Glomerular visceral epithelial cell (primary cell): ENCODE results near the gene GRN.
A peak's percentile ranks its signal among the peaks of the same experiment; 100 is the strongest.
"Not testable (repeated sequence)": the region's sequence is repeated elsewhere in the genome, so short reads cannot be mapped to it uniquely, and the experiment has no call there.

Experiments used
- DNase-seq: peaks from one replicate; pipeline ENCODE4 v3.0.0-alpha.2; 2016; ENCODE audit errors: extremely low spot score

Gene GRN

DNA sequence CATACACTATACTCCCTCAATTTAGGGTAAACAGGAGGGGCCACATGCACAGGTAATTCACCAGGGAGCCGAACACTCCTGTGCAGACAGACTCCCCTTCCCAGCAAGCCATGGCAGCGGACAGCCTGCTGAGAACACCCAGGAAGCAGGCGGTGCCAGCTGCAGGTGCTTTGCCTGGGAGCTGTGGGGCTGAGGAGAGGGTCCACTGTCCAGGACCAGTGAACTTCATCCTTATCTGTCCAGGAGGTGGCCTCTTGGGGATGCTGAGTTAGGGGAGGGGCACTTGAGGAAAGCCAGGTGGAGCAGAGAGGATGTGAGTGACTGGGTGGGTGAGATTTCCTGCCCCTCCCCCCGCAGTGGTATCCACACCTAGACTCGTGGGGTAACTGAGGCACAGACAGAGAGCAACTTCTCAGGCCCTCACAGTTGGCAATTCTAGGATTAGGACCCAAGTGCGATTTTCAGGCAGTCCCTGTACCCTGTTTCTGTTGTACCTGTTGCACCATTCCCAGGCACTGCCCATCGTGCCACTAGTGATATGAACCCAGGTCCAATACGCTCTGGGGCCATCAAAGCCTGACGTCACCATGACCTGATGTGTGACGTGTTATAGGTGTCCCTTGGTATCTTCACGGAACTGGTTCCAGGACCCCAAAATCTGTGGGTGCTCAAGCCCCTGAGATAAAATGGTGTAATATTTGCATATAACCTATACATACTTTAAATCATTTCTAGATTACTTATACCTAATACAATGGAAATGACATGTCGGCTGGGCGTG, 1.2 kb downstream of the GRN start:
- no peak for DNase-seq

DNA sequence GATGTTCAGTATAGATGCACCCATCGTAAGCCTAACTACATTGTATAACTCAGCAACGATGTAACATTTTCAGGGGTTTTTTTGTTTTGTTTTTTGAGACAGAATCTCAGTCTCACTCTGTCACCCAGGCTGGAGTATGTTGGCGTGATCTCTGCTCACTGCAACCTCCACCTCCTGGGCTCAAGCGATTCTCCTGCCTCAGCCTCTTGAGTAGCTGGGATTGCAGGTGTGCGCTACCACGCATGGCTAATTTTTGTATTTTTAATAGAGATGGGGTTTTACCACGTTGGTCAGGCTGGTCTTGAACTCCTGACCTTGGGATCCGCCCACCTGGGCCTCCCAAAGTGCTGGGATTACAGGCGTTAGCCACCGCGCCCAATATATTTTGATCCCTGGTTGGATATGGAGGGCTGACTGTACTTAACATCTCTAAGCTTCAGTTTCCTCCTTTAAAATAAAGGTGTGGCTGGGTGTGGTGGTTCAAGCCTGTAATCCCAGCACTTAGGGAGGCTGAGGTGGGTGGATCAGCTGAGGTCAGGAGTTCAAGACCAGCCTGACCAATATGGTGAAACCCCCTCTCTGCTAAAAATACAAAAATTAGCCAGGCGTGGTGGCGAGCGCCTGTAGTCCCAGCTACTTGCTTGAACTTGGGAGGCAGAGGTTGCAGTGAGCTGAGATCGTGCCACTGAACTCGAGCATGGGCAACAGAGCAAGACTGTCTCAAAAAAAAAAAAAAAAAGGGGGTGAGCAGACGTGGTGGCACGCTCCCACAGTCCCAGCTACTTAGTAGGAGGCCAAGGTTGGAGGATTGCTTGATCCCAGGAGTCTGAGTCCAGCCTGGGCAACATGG, 2.3 kb downstream of the GRN start:
- DNase-seq: not testable (repeated sequence)

DNA sequence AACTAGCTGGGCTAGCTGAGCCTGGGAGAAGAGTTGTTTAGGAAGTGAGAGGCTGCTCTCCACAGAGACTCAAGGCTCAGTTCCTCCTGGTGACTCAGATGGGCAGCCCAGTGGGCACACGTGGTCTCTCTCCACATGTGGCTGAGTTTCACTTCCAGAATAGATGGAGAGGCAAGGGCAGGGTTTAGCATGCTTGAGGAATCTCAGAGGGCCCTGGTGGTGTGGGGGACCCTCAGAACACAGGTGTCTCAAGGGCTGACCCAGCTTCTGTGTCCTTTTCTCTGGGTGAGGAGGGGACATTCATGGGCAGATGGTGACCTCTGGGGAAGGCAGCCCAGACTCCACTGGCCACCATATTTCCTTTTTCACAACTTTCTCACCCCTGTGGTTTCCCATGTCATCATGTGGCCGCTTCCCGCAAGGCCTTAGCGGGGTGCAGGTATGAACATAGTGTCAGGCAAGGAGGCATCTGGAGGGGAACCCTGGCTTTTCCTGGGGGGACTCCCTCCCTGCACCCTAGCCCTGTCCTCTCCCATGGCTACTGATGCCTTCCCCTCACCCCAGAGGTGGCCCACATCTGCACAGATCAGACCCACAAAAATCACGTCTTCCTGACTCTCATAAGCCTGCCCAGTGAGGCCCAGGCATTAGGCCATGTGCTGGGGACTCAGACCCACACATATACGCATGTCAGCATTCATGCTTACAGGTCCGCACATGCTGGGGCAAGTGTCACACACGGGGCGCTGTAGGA, 3.3 kb downstream of the GRN start:
- DNase-seq: peak; percentile 61

DNA sequence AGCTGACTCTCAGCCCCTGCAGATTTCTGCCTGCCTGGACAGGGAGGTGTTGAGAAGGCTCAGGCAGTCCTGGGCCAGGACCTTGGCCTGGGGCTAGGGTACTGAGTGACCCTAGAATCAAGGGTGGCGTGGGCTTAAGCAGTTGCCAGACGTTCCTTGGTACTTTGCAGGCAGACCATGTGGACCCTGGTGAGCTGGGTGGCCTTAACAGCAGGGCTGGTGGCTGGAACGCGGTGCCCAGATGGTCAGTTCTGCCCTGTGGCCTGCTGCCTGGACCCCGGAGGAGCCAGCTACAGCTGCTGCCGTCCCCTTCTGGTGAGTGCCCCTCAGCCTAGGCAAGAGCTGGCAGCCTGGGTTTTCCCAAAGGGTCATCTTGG, 3.9 kb downstream of the GRN start:
- no peak for DNase-seq

DNA sequence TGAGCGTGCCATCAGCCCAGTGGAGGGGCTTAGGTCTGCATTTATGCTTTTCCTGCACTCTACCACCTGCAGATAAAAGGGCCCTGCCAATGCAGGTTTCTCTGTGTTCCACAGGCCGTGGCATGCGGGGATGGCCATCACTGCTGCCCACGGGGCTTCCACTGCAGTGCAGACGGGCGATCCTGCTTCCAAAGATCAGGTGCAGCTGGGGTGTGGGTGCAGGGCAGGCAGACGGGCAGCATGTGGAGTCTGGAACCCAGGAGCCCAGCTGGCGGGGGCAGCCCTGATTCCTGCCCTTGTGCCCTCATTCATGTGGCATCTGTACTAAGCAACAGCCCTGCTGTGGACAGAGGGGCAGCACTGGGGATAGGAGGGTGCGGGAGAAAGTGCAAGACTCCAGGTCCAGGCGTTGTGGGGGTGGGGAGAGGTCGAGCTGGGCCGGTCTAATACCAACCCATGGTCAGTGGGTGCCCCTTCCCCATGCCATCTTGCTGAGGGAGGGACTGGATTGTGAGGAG, 4.5 kb downstream of the GRN start:
- DNase-seq: no peak

DNA sequence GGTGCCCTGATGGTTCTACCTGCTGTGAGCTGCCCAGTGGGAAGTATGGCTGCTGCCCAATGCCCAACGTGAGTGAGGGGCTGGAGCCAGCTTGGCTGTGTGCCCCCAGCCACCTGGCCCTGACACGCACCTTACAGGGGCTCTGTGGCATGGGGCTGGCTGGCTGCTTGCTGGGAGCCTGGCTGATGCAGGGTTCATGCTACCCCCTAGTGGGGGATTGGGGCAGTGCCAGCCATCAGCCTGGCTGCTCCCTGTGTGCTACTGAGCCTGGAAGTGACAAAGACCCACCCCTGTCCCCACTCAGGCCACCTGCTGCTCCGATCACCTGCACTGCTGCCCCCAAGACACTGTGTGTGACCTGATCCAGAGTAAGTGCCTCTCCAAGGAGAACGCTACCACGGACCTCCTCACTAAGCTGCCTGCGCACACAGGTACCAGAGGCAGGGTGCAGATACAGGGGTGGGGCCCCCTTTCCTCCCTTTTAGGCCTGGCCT, 5.7 kb downstream of the GRN start:
- peak; percentile 64 for DNase-seq

DNA sequence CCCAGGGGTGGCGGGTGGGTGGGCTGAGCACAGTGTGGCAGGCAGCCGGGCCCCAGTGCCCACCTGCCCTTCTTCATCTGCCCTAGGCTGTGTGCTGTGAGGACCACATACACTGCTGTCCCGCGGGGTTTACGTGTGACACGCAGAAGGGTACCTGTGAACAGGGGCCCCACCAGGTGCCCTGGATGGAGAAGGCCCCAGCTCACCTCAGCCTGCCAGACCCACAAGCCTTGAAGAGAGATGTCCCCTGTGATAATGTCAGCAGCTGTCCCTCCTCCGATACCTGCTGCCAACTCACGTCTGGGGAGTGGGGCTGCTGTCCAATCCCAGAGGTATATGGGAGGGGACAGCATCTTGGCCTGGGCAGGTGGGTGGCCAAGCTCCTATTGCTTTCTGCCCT, 6.4 kb downstream of the GRN start:
- DNase-seq: no peak

DNA sequence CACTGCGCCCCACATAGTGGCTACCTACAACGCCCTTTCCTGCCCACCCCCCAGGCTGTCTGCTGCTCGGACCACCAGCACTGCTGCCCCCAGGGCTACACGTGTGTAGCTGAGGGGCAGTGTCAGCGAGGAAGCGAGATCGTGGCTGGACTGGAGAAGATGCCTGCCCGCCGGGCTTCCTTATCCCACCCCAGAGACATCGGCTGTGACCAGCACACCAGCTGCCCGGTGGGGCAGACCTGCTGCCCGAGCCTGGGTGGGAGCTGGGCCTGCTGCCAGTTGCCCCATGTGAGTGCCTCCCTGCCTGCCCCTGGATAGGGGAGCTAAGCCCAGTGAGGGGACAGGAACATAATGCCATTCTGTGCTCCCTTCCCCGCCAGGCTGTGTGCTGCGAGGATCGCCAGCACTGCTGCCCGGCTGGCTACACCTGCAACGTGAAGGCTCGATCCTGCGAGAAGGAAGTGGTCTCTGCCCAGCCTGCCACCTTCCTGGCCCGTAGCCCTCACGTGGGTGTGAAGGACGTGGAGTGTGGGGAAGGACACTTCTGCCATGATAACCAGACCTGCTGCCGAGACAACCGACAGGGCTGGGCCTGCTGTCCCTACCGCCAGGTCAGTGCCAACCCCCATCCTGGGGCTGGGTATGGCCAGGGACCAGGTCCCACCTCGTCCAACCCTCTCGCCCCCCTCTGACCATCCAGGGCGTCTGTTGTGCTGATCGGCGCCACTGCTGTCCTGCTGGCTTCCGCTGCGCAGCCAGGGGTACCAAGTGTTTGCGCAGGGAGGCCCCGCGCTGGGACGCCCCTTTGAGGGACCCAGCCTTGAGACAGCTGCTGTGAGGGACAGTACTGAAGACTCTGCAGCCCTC, 7.1 kb downstream of the GRN start:
- no peak for DNase-seq

DNA sequence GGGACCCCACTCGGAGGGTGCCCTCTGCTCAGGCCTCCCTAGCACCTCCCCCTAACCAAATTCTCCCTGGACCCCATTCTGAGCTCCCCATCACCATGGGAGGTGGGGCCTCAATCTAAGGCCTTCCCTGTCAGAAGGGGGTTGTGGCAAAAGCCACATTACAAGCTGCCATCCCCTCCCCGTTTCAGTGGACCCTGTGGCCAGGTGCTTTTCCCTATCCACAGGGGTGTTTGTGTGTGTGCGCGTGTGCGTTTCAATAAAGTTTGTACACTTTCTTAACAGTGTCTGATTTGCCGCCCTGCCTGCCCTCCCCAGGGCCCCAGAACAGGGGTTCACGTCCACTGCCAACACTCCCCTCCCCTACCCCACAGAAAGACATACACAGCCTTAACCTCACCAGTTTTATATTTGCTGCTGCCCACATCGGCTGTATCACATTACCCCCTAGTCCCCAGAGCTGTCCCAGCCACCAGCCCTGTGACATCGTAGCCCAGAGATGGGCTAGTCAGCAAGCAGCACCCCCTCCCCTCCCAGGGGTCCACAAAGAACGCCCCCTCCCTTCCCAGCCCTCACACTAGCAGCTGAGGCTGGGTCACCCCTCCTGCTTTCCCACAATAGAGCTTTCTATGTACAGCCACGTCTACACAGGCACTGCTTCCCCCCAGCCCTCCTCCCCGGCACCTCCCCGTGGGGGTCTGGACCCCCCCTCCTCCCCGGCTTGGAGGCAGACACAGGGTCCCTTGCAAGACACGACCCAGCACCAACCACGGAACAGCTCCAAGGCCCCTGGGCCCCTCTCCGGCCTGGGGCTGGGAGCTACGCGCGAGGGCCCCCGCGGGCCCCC, 7.9 kb downstream of the GRN start:
- DNase-seq: no peak

DNA sequence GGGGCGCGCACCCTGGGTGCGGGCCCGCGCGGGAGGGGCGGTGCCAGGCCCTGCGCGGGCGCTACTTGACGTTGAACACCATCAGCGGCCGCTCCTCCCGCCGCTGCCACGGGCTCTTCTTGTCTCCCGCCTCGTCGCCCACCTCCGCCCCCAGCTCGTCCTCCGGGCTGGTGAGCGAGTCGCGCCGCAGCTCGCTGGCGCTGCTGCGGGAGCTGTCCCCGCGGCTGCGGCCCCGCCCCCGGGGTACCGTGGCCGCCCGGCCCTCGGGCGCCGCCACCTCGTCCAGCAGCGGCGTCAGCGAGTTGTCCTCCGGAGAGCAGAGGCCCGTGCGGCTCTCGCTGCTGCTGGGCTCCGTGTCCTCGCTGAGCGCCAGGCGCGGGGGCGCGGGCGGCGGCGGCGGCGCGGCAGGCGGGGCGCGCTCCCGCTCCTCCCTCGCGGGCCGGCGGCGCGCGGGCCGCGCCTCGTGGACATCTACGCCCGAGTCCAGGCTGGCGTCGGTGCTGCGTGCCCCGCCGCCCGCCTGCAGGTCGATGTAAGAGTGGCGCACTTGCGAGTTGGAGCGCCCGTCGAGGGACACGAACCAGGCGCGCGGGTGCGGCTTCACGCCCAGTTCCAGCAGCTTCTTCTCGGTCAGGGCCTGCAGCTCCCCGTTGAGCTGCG, 8.7 kb downstream of the GRN start:
- DNase-seq: no peak

DNA sequence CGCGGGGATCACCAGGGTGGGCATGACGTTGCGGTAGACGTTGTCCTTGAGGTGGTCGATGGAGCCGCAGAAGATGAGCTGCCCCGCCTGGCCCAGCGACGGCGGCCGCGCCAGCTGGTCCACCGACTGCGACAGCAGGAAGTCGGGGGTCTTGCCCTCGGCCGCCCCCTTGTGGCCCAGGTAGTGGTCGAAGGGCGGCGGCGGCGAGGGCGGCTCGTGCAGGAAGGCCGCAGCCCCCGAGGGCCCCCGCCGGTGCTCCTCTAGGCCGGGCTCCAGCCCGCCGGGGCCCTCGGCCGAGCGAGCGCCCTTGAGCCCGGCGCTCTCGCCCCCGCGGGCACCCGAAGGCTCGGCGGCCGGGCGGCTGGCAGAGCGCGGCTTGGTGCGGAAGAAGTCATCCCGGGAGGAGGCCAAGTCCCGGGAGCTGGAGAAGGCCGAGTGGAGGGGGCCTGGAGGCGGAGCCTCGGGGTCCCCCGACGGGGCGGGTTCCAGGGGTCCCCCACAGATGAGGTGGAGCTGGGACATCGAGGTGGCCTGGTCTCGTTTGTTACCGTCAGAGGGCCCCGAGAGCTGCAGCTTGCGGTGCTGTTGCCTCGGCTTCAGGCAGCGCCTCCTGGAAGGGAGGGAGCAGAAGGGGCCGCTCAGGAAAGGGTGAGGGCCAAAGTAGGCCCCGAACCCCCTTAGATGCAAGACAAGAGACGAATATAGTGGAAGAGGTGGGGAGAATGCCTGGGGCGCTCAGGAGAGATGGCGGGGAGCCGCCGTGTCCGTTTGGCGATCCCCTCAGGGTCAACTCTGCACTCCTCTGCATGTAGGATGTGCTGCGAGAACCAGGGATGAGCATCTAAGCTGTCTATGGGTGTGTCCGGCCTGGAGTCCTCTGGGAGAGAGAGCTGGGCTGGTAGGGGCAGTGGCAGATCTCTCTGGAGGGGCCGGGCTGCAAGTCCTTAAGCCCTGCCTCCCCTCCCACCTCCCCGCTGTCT, 9.8 kb downstream of the GRN start:
- DNase-seq: no peak

DNA sequence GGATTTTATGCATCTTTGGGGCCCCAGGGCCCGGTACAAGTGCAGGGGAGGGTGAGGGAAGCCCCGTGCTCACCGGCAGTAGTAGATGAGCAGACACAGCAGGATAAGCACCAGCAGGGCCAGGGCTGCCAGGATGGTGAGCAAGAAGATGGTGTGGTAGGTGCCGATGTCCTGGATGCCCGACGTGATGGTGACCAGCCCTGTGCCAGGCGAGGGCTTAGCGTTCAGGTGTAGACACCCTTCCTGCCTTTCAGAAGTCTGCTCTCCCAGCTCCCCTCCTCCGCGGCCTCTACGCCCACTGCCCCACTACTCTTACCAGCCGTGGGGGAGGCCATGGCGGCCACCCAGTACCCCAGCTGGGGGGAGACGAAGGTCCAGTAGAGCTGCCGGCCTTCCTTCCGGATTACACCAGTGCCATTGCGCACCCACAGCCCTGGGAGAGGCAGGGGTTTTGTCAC, 10.6 kb downstream of the GRN start:
- no peak for DNase-seq

DNA sequence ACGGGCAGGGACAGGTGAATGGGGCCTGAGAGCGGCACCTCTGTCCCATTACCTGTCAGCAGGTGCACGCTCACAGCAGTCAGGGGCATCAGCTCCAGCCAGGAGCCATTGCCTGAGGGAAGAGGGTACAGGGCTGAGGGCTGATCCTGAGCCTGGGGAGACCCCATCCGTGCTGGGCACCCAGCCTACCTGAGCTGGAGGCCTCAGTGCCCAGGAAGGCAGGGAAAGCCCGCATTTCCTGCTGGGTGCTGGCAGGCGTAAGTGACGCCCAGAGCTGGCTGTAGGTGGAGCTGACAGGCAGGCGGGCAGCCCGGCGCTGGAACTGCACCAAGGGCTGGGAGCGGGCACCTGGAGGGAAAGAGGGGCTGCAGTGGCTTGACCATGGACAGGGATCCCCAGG, 11.1 kb downstream of the GRN start:
- no peak for DNase-seq

DNA sequence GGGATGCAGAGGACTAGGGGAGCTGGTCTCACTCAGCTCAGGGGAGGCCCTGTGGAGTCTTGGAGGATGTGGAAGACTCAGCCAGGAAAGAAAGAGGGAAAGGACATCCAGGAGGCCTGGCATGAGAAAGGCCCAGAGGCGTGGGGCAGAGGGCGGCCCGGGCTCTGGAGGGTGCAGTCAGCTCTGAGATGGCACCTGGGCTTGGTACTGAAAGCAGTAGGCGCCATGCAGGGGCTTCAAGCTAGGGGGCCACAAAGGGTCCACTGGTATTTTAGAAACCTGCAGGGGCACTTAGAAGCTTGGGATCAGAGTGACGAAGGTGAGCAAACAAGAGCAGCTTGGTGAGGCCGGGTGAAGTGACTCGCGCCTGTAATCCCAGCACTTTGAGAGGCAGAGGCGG, 13.0 kb downstream of the GRN start:
- DNase-seq: no peak

DNA sequence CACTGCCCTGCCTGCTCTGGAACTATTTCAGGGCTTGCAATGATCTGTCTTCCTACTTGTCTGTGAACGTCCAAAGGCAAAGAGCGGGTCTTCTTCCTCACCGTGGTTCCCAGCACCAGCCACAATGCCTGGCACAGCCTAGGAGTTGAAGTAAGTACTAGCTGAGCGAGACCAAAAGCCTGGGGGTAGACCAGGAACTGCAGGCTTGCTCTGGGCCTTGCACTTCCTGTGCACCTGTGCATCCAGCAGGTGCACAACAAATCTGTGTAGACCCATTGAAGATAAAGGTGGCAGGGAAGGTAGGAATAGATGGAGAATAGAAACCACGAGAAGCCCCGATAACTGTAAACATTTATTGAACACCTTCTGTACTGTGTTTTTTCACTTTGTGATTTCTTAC, 13.9 kb downstream of the GRN start:
- no peak for DNase-seq

DNA sequence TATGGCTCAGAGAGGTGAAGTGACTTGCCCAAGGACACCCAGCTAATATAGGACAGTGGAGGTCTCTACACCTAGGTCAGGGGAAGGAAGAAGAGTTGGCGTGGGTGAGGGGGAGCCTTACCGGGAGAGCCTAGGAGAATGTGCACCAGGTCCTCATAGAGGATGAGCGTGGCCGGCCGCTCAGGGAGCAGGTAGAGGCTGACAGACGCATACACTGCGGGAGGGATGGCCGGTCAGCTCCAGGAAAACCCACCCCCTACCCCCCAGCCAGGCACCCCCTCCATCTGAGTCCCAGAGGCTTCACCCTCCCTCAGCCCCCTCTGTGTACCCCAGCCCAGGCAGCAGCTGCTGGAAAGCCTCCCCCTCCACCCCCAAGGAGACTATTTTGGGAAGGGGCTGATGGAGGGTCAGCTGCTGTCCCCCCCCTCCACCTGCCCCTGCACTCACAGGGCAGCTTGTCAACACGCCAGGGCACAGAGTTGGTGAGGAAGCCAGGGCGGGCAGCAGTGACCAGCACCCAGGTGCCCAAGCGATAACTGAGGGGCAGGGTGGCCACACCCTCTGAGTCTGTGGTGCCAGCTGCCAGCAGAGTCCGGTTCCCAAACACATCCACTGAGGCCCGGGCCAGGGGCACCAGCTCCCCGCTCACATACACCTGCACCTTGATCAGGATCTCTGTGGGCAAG, 14.5 kb downstream of the GRN start:
- DNase-seq: no peak

DNA sequence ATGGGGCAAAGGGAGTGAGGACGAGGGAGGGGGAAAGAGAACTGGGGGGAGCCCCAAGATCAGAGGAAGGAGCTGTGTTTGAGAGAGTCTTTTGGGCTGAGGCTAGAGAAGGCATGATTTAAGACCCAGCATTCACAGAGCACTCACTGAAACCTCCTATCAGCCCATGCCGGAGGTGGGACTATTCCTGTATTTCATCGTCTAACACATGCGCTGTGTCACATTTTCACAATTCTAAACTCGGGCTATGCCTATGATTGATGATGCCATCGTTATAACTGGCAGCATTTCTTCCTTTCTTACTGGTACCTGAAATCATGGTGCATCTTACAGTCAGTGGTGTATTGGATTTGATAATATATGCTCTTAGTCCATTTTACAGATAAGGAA, 15.0 kb downstream of the GRN start:
- no peak for DNase-seq

DNA sequence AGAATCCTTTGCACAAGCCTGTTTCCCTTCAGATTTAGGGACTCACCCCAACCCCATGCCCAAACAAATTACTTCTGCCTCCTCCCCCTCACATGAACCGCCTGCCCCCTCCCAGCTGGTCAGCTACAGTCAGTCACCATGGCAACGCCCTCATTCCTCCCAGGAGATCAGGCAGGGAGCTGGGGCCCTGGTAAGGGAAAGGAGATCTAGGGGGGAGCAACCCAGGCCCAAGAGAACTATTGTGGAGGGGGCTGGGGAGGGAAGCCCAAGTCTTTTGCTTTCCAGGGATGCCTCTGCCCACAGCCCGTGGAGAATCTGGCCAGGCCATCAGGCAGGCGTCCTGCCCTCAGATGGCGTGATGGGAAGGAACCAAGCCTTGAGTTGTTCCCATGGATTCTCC, 15.7 kb downstream of the GRN start:
- no peak for DNase-seq
